ENCODE data around the gene FOXR1.
"Not testable (repeated sequence)": the region's sequence is repeated elsewhere in the genome, so short reads cannot be mapped to it uniquely, and the experiment has no call there.

The FOXR1 gene

GRCh38 chr11:118996926-118997626 is 25.5 kb downstream of the FOXR1 start:
- DNase-seq (ENCODE audit: low read depth in 1 of 2, low spot score in 1 of 2): peak; percentile 5 to 35

DNA sequence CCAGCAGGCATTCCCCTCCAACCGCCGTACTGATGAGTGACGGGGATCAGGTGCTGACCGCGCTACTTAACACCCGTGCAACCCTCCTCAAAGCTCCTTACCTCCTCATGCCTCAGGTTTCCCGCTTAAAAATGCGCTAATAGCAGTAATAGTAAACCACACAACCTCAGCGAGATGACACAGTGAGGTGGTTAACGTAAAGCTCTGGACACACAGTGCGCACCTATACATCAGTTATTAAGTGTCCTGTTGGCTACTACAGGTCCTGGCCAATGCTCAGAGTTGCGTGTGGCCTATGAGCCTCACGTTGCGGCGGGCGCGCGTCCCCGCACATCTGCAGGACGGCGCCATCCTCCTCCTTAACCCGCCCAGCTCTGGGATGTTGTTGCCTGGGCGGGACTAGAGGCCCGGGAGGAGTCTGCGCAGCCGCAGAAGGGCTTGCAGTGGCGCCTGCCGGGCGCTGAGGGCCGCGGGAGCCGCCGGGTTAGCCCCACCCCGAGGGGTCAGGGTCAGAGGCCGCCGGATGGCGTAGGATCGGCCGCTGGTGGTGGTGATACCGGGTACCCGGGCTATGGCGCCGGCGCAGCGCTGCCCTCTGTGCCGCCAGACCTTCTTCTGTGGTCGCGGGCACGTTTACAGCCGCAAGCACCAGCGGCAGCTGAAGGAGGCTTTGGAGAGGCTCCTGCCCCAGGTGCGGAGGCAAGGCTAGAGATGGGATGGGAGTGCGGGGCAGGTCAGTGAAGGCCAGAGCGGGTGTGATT is 26.2 kb downstream of the FOXR1 start, which contains the start of gene CENATAC:
Gene CENATAC, plus strand, starts transcription at position 512 of the 761 bp plus-strand sequence. Its CDS starts 60 bp downstream, at position 572.
- peak; percentile 86 to 93 for DNase-seq (ENCODE audit: low read depth in 1 of 2, low spot score in 1 of 2)

GRCh38 chr11:118998388-118998717 is 26.8 kb downstream of the FOXR1 start:
- no peak for DNase-seq (ENCODE audit: low read depth in 1 of 2, low spot score in 1 of 2)

GRCh38 chr11:118998822-118999221 is 27.3 kb downstream of the FOXR1 start:
- no peak for DNase-seq (ENCODE audit: low read depth in 1 of 2, low spot score in 1 of 2)

- DNase-seq (ENCODE audit: low read depth in 1 of 2, low spot score in 1 of 2): no peak
These were observed 29.3 kb downstream of the FOXR1 start for GRCh38 chr11:119000906-119001305.

DNA sequence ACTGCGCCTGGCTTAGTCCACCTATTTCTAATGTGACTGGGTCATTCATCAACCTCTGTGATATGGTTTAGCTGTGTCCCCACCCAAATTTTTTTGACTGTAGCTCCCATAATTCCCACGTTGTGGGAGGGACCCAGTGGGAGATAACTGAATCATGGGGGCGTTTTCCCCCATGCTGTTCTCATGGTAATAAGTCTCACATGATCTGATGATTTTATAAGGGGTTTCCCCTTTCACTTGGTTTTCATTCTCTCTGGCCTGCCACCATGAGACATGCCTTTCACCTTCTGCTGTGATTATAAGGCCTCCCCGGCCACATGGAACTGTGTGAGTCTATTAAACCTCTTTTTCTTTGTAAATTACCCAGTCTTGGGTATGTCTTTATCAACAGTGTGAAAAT is 35.1 kb downstream of the FOXR1 start:
- DNase-seq (ENCODE audit: low read depth in 1 of 2, low spot score in 1 of 2): no peak

DNA sequence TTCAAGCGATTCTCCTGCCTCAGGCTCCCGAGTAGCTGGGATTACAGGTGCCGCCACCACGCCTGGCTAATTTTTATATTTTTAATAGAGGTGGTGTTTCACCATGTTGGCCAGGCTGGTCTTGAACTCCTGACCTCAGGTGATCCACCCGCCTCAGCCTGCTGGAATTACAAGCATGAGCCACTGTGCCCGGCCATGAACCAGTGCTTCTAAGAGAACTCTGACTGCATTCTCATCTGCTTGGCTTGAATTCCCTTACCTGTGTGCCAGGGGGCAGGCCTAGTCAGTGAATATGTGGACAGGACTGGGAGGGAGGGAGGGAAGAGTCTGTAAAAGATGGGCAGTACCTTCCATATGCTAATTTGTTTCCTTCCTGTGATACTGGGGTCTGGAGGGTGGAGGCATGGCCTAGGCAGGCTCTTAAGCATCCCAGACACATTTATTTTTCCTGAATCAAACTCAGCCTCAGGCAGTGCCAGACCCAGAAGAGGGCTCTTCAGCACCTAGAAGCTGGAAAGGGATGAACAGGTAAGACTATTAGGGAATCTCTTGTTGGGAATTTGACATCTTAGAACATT is 40.0 kb downstream of the FOXR1 start:
- no peak for DNase-seq (ENCODE audit: low read depth in 1 of 2, low spot score in 1 of 2)

DNA sequence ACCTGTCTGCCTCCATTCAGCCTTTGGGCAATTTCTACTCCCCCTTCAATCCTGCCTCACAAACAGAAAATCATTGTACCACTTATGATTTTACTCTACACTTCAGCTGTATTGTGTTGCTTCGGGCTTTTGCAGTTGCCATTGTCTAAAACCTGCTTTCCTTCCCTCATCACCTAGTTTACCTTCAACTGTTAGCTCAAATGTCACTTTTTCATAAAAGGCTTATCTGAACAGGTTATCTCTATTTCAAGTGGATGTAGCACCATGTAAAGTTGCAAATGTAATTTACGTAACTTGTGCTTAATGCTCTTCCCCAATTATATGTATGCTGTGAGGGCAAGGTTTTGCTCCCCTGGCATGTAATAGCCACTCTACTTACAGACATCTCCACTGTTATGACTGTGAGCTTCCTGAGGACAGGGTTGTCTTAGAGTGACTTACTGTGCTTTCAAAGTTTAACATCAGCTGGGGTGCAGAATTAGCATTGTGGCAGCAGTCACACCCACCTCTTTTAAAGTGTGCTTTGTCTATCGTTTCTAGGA is 41.1 kb downstream of the FOXR1 start:
- no peak for DNase-seq (ENCODE audit: low read depth in 1 of 2, low spot score in 1 of 2)

DNA sequence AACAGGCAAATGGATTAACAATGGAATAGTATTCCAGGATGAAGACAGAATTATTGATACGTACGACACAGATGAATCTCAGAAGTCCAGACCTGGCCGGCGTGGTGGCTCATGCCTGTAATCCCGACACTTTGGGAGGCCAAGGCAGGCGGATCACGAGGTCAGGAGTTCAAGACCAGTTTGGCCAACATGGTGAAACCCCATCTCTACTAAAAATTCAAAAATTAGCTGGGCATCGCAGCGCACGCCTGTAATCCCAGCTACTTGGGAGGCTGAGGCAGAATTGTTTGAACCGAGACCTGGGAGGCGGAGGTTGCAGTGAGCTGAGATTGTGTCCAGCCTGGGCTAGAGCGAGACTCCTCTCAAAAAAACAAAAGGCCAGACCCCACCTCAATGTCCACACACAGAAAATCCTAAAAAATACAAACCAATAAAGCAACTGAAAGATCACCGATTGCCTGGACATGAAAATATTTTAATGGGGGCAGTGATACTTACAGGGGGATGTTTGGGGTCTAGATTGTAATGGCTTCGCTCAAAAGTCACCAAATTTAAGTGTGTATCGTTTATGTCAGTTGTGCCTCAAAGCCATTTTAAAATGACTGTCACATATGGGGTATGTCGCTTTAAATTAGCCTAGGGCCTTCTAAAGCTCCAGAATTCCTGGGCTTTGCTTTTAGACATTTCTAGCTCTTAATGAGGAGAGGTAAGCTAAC is 42.8 kb downstream of the FOXR1 start:
- no peak for DNase-seq (ENCODE audit: low read depth in 1 of 2, low spot score in 1 of 2)

DNA sequence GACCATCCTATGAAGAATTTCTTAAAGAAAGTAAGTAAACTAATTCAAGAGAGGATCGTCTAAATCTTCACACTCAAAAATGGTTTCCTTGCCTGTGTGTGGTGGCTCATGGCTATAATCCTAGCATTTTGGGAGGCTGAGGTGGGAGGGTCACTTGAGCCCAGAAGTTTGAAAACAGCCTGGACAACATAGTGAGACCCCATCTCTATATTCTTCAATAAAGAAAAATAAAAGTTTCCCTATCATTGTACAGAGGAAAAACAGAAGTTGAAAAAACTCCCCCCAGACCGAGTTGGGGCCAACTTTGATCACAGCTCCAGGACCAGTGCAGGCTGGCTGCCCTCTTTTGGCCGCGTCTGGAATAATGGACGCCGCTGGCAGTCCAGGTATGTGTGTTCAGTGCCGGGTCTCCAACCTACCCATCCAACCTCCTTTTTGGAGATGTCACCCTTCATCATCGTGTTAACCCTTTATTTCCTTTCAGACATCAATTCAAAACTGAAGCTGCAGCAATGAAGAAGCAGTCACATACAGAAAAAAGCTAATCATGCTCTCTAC is 43.6 kb downstream of the FOXR1 start:
- no peak for DNase-seq (ENCODE audit: low read depth in 1 of 2, low spot score in 1 of 2)

- DNase-seq (ENCODE audit: low read depth in 1 of 2, low spot score in 1 of 2): no peak
These were observed 44.9 kb downstream of the FOXR1 start for GRCh38 chr11:119016216-119017009.

DNA sequence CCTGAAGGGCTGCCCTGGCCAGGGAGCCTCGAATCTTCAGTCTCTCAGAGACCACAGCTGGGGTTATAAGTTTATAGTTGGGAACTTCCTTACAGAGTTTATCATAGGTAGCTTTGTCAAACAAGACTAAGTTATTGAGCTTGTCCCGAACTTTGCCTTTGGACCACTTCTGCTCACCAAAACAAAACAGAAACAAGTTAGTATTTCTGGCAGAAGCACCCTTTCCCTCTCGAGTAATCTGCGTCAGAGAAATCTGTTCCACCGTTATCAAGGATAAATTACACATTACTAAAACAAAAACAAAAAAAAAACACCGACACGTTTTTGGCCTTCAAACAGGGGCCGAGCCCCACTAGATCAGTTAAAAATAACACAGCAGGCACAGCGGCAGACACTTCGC is 45.8 kb downstream of the FOXR1 start:
- not testable (repeated sequence) for DNase-seq (ENCODE audit: low read depth in 1 of 2, low spot score in 1 of 2)

DNA sequence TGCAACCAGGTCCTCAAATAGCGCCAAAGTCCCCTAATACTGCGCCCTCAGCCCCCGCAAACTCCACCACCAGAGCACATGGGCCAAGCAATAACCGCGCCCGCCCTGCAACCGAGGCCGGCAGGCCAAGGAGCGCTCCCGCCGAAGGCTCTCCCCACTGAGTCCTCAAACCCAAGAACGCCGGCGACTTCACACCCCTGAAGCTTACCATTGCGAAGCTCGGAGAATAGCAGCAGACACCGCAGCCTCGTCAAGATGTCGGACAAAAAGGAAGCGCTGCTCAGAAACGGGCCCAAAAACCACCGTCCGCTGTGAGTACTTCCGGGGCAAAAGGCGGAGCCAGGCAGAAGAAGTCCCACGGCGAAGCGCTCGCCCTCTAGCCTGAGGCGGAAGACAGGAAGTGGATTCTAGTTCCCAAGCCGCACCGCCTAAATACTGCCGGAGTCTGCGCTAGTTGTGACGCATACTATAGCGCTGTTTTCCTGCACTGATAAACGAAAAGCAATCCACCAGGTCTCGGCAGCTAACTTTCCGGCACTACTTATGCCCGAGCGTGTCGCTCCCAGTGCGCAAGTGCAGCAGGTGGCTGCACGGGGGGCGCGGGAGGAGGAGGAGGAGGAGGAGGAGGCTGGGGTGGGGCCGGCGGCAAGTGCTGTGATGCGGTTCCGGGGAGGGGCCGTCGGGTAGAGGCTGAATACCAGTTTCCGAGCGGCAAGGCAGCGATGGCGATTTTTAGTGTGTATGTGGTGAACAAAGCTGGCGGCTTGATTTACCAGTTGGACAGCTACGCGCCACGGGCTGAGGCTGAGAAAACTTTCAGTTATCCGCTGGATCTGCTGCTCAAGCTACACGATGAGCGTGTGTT is 46.7 kb downstream of the FOXR1 start, which contains the start of the genes RPS25 and TRAPPC4:
Gene RPS25, minus strand, starts transcription at position 270 of the 865 bp plus-strand sequence. Its CDS starts 59 bp downstream, at position 211.
Gene TRAPPC4, plus strand, starts transcription at position 693 of the 865 bp plus-strand sequence. Its CDS starts 30 bp downstream, at position 723.
- peak; percentile 87 to 93 for DNase-seq (ENCODE audit: low read depth in 1 of 2, low spot score in 1 of 2)

GRCh38 chr11:119019996-119020395 is 48.4 kb downstream of the FOXR1 start:
- DNase-seq (ENCODE audit: low read depth in 1 of 2, low spot score in 1 of 2): no peak

DNA sequence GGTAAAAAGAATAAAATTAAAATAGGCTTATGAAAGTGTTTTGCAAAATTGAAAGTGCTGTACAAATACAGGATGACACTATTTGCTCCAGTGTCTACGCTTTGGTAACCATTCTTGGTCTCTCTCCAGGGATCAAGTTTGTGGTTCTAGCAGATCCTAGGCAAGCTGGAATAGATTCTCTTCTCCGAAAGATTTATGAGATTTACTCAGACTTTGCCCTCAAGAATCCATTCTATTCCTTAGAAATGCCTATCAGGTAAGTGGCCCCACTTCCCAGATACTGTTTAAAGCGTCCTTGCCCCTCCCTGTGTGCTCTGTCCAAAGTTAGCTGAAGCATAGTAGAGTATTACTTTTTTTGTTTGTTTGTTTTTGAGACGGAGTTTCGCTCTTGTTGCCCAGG is 50.1 kb downstream of the FOXR1 start:
- DNase-seq (ENCODE audit: low read depth in 1 of 2, low spot score in 1 of 2): no peak

GRCh38 chr11:119023741-119024140 is 52.2 kb downstream of the FOXR1 start:
- no peak for DNase-seq (ENCODE audit: low read depth in 1 of 2, low spot score in 1 of 2)

GRCh38 chr11:119024430-119025098 is 53.0 kb downstream of the FOXR1 start:
- no peak for DNase-seq (ENCODE audit: low read depth in 1 of 2, low spot score in 1 of 2)

- DNase-seq (ENCODE audit: low read depth in 1 of 2, low spot score in 1 of 2): no peak
These were observed 53.5 kb downstream of the FOXR1 start for GRCh38 chr11:119025099-119025473.
